Thymus (tissue), 11 donors: ENCODE data around the gene KCNMA1. TPM values are rescaled to one million over a fixed set of nuclear protein-coding genes. Genes with fewer than 3 reads are reported as not detected.
"Not testable (repeated sequence)": the region's sequence is repeated elsewhere in the genome, so short reads cannot be mapped to it uniquely, and the experiment has no call there.

Source experiments
- DNase-seq, 9 donors: peaks; one replicate each; pipeline ENCODE4 v3.0.0-alpha.2; 2013; ENCODE audit warnings: low spot score in 9 of 9, low read depth in 6 of 9, missing footprints in 1 of 9
- H3K27ac ChIP-seq, 2 donors: one replicate each; pipeline ENCODE4 v1.5.1; 2013; ENCODE audit warnings: control low read depth in 1 of 2, low read depth in 1 of 2, low read length in 1 of 2, mild to moderate bottlenecking in 1 of 2, moderate library complexity in 1 of 2
- H3K27me3 ChIP-seq, 2 donors: one replicate each; pipeline ENCODE4 v1.5.1; 2013; ENCODE audit warnings: low read length in 1 of 2; ENCODE audit not compliant: control insufficient read depth in 2 of 2, insufficient read depth in 1 of 2
- H3K36me3 ChIP-seq, 2 donors: one replicate each; pipeline ENCODE4 v1.5.1; 2013; ENCODE audit warnings: low read length in 1 of 2, mild to moderate bottlenecking in 1 of 2, moderate library complexity in 1 of 2; ENCODE audit not compliant: control insufficient read depth in 2 of 2, insufficient read depth in 2 of 2
- H3K4me1 ChIP-seq, 2 donors: one replicate each; pipeline ENCODE4 v1.5.1; 2013; ENCODE audit warnings: low read length in 2 of 2; ENCODE audit not compliant: control insufficient read depth in 2 of 2, insufficient read depth in 2 of 2
- H3K4me3 ChIP-seq, 2 donors: one replicate each; pipeline ENCODE4 v1.5.1; 2013; ENCODE audit warnings: low read length in 2 of 2, control low read depth in 1 of 2, mild to moderate bottlenecking in 1 of 2
- H3K9me3 ChIP-seq, 2 donors: one replicate each; pipeline ENCODE4 v1.5.1; 2013; ENCODE audit warnings: low read length in 1 of 2, mild to moderate bottlenecking in 1 of 2; ENCODE audit not compliant: control insufficient read depth in 2 of 2, insufficient read depth in 1 of 2
- WGBS: extraction: QIAGEN DNeasy Blood & Tissue Kit; methylation state at CpG from one replicate; pipeline ENCODE4 v1.1.7; 2013; 5-methylcytosine and 5-hydroxymethylcytosine counted together
- polyA plus RNA-seq: library from polyadenylated mRNA; stranded (reverse); fragments of 200-250 nt; gene quantifications from one replicate; pipeline ENCODE4 v1.2.3, GENCODE V29; 2013
- total RNA-seq: library from RNA; stranded (reverse); fragments of 120-200 nt; gene quantifications from one replicate; pipeline ENCODE4 v1.2.4, GENCODE V29; 2013
- donor health status: healthy.

KCNMA1 gene
- total and polyA plus RNA-seq, 2 donors = 1.9 to 12.9 TPM

DNA sequence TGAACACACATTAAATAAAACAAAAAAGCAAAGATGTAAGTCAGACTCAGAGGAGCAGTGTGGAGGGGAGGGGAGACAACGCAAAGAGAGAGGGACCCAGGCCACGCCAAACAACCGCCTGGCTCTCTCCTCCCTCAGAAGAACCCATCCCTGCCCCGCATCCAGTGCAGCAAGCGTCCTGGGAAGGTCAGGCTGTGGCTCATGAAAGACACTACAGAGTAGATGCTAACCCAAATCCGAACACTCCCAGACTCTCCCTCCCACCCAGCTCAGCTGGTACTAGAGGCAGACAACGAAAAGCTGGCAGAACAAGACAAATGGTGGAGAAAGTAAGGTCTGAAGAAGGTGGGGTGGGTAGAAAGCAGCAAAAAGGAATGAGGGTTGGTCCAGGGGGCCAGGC lies 39.0 kb downstream of the KCNMA1 start:
- DNase-seq = no peak
- WGBS = 65% methylated on average over 7 of the region's 7 CpGs
- H3K4me1 ChIP-seq = peaks cover 6 to 12% of the 10 kb centered on the region in 2 donors

GRCh38 chr10:77597560-77597959 lies 40.0 kb downstream of the KCNMA1 start:
- no peak overlapping the region for H3K4me3 ChIP-seq
- no peak for DNase-seq
- H3K27me3 ChIP-seq = no peaks in the 10 kb centered on the region
- no peaks in the 10 kb centered on the region for H3K9me3 ChIP-seq
- peaks cover 0 to 2% of the 10 kb centered on the region in 2 donors for H3K4me1 ChIP-seq
- H3K27ac ChIP-seq = no peak overlapping the region
- no peaks in the 10 kb centered on the region for H3K36me3 ChIP-seq

More for the DNA sequence above, 39.0 kb downstream of the KCNMA1 start:
- H3K27me3 ChIP-seq = no peaks in the 10 kb centered on the region
- H3K4me3 ChIP-seq = no peak overlapping the region
- H3K27ac ChIP-seq = no peak overlapping the region
- H3K9me3 ChIP-seq = no peaks in the 10 kb centered on the region
- H3K36me3 ChIP-seq = no peaks in the 10 kb centered on the region

GRCh38 chr10:77594471-77594783 lies 43.2 kb downstream of the KCNMA1 start:
- Histone ChIP-seq H3K9me3 (no peaks in the 10 kb centered on the region), H3K4me1 (no peaks in the 10 kb centered on the region), H3K36me3 (no peaks in the 10 kb centered on the region), H3K27ac (no peak overlapping the region), H3K27me3 (no peaks in the 10 kb centered on the region), H3K4me3 (no peak overlapping the region)
- WGBS = 91% methylated on average over 4 of the region's 4 CpGs
- DNase-seq = no peak

DNA sequence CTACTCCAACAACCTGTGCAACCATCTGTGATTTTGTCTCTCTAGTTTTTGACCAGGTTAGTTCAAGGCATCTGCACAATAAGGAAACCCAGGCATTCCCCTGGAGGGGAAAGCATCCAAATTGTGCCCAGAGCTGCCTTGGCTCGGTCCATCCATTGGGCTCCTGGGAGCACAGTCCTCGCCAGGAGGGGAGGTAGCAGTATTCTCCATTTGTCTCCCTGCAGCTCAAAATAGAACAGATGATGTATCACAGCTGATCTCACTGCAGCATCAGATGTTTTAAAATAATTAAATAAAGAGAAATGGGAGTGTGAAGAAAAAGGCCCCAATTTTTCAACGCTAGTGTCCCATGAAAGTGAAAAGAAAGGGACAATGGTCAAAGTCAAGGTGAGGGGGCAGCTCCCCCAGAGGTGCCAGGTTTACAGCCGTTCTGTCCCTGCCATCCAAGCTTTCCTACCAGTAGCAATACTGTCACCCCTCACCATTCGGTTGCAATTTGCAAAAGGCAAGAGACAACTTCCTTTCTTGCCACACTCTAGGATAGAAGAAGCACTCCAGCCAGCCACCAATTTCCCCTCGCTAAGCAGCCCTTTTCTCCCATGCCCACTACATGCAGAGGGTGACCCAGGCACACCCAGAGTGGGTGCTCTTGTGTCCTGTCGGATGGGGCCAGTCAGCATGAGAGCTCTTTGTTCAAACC lies 43.7 kb downstream of the KCNMA1 start:
- Histone ChIP-seq H3K36me3 (no peaks in the 10 kb centered on the region), H3K27ac (no peak overlapping the region), H3K4me3 (no peak overlapping the region), H3K27me3 (no peaks in the 10 kb centered on the region), H3K4me1 (no peaks in the 10 kb centered on the region), H3K9me3 (no peaks in the 10 kb centered on the region)
- WGBS = 88% methylated on average over 7 of the region's 7 CpGs
- no peak for DNase-seq

DNA sequence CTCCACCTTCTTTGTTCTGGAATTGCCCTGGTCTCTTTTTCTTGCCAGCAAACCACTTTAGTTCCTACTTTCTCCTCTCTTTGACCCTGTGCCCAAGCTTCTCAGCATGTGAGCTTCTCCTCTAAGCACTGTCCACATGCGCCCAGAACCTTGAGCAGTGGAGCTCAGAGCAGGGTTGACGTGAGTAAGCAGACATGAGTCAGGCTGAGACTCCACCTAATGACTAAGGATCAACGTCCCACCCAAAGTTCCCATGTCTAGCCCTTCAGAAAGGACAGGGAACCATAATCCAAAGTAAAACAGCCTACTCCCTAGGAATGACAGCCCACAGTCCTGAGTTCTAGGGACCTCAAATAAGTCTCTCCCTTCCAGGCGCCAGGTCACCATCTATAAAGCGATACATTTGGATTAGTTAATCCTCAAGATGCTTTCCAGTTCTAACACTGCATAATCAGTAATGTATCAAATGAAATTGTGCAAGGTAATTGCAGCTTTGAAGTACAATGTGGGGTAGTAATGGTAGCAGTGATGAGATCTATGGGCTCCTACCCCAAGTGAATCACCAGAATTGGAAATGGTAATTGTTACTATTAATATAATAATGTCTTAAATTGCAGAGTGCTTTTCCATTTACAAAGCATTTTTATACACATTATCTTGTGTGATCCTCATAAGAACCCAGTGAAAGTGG lies 44.5 kb downstream of the KCNMA1 start:
- no peaks in the 10 kb centered on the region for H3K36me3 ChIP-seq
- H3K27me3 ChIP-seq = no peaks in the 10 kb centered on the region
- H3K27ac ChIP-seq = no peak overlapping the region
- H3K4me1 ChIP-seq = no peaks in the 10 kb centered on the region
- no peak overlapping the region for H3K4me3 ChIP-seq
- H3K9me3 ChIP-seq = no peaks in the 10 kb centered on the region
- WGBS = 92% methylated on average over 5 of the region's 5 CpGs
- no peak for DNase-seq

- 92% methylated on average over 4 of the region's 4 CpGs for WGBS
- H3K36me3 ChIP-seq = no peaks in the 10 kb centered on the region
- no peaks in the 10 kb centered on the region for H3K9me3 ChIP-seq
- H3K4me1 ChIP-seq = peaks cover 0 to 2% of the 10 kb centered on the region in 2 donors
- H3K27ac ChIP-seq = no peak overlapping the region
- no peak overlapping the region for H3K4me3 ChIP-seq
- no peaks in the 10 kb centered on the region for H3K27me3 ChIP-seq
- no peak for DNase-seq
Observed at GRCh38 chr10:77592510-77592909, 45.1 kb downstream of the KCNMA1 start.

GRCh38 chr10:77591238-77591880 lies 46.2 kb downstream of the KCNMA1 start:
- 95% methylated on average over 3 of the region's 3 CpGs for WGBS
- Histone ChIP-seq H3K27ac (no peak overlapping the region), H3K36me3 (no peaks in the 10 kb centered on the region), H3K4me3 (no peak overlapping the region), H3K4me1 (peaks cover 0 to 2% of the 10 kb centered on the region in 2 donors), H3K9me3 (no peaks in the 10 kb centered on the region), H3K27me3 (no peaks in the 10 kb centered on the region)
- no peak for DNase-seq

DNA sequence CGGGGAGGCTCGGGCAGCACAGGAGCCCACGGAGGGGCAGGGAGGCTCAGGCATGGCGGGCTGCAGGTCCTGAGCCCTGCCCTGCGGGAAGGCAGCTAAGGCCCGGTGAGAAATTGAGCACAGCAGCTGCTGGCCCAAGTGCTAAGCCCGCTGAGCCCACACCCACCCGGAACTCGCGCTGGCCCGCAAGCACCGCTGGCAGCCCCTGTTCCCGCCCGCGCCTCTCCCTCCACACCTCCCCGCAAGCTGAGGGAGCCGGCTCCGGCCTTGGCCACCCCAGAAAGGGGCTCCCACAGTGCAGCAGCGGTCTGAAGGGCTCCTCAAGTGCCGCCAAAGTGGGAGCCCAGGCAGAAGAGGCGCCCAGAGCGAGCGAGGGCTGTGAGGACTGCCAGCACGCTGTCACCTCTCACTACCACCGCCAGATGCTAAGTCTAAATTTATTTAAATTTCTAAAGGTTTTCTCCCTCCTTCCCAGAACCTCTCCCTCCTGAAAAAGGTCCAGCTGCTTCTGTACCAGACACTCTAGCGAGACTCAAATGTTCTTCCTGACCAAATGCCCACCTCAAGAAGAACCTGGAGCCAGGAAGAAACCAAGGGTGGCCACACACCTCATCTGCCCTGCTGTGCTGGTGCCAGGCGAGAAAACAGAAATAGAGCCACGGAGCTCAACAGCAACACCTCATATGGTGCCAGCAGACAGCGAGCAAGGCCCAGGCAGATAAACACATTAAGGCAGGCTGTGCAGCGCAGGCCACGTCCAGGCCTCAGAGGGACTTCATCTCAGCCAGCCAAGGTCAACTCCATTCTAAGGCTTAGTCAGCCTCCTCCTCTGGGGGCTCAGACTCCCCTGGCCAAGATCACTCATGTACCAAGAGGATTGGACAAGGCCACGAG lies 47.0 kb downstream of the KCNMA1 start:
- Histone ChIP-seq H3K4me1 (peaks cover 0 to 2% of the 10 kb centered on the region in 2 donors), H3K4me3 (no peak overlapping the region), H3K36me3 (no peaks in the 10 kb centered on the region), H3K27me3 (no peaks in the 10 kb centered on the region), H3K27ac (no peak overlapping the region), H3K9me3 (no peaks in the 10 kb centered on the region)
- 95% methylated on average over 32 of the region's 32 CpGs for WGBS
- DNase-seq = no peak

- DNase-seq, H3K36me3 ChIP-seq, H3K27me3 ChIP-seq, H3K4me3 ChIP-seq, H3K4me1 ChIP-seq, H3K27ac ChIP-seq, H3K9me3 ChIP-seq: not testable (repeated sequence)
- WGBS = 95% methylated on average over 8 of the region's 8 CpGs
Observed at GRCh38 chr10:77589703-77590102, 47.9 kb downstream of the KCNMA1 start.
